HG02938 (cell line): ENCODE data around the gene ITGB4.
"Not testable (repeated sequence)": the region's sequence is repeated elsewhere in the genome, so short reads cannot be mapped to it uniquely, and the experiment has no call there.

ENCODE experiments used
- ATAC-seq: cut with Tn5 transposase; IDR thresholded peaks from one replicate; pipeline ENCODE4 v1.9.1; 2021; ENCODE audit warnings: mild to moderate bottlenecking, moderate library complexity; ENCODE audit not compliant: unreplicated experiment

The ITGB4 gene

DNA sequence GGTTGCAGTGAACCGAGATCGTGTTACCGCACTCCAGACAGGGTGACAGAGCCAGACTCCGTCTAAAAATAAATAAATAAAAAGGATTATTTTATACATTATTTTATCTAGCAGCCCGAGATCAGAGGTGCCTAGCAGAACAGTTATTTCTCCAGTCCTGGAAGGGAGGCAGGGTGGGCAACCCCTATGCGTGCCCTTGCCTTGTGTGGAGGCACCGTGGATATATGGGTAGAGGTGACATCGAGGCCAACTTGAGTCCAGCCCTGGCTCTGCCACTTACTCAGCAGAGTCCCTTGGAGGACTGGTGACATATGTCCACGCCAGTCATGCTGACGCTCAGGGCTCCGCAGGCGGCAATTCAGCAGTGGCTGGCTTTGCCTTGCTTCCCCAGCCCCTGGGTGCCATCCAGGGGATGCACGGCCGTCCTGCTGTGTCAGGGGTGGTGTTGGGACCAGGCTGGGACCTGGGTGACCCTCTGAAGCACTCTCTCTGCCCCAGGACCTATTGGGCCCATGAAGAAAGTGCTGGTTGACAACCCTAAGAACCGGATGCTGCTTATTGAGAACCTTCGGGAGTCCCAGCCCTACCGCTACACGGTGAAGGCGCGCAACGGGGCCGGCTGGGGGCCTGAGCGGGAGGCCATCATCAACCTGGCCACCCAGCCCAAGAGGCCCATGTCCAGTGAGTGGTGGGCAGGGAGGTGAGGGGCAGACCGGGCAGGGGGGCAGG lies 30.6 kb downstream of the ITGB4 start:
- no peak for ATAC-seq

DNA sequence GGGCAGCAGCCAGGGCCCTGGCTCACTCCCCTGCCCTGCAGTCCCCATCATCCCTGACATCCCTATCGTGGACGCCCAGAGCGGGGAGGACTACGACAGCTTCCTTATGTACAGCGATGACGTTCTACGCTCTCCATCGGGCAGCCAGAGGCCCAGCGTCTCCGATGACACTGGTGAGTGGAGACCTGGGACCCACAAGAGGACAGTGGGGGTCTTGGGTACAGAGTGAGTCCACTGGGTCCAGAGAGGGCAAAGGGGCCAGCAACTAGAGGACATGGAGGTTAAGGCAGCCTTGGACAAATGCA lies 31.1 kb downstream of the ITGB4 start:
- no peak for ATAC-seq

DNA sequence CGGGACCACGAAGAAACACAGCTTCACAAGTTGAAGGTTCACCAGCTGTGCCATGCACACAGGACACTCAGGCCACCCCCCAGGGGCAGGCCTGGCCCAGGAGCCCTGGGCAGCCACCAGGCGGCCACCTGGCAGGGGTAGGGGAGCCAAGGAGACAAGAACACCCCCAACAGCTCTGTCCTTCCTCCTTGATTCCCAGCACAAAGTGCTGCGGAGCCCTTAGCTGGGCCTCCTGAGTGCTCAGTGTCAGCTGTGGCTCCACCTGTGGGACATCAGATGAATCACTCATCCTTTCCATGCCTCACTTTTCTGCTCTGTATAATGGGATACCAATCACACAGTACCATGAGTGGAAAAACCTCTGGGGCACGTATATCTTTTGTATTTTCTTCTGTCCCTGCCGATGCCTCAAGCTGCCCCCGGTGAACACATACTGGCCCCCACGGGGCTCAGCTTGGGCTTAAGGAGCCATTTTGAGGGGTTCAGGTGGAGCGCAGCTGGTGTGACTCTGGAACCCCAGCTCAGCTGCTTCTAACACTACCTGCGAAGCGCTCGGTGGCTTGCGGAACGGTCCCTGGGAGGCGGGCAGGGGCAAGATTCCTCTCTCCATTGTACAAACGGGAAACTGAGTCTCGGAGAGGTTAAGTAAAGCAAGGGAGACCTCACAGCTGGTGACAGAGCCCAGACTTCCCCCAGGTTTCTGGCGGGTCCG lies 31.7 kb downstream of the ITGB4 start:
- no peak for ATAC-seq

DNA sequence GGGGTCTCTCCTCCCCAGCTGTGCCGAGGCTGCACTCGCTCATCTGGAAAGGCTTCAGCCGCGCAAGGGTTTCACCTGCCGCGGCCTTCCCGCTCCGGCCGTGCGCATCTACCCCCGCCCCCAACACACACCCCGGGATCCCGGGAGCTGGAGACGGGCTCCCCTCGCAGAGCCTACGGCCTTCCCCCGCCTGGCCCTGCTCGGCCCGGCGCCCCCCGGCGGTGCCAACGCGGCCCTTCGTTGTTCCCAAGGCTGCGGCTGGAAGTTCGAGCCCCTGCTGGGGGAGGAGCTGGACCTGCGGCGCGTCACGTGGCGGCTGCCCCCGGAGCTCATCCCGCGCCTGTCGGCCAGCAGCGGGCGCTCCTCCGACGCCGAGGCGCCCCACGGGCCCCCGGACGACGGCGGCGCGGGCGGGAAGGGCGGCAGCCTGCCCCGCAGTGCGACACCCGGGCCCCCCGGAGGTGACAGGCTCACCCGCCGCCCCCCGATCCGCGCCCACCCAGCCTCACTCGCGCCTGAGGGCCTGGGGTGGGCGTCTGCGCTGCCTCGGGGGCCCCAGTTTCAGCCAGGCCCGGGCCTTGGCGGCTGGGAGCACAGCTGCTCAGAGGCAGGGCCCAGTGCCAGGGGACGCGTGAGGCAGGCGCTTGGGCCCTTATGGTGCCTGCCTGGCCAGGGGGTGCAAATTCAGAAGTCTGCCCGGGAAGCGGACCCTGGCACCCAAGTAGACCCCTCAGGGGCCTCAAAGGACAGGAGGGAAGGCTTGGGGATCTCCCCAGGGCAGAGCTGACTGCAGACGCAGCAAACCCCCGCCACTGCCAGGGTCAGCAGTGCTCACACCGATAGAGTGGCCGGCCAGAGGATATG lies 32.5 kb downstream of the ITGB4 start:
- no peak for ATAC-seq

DNA sequence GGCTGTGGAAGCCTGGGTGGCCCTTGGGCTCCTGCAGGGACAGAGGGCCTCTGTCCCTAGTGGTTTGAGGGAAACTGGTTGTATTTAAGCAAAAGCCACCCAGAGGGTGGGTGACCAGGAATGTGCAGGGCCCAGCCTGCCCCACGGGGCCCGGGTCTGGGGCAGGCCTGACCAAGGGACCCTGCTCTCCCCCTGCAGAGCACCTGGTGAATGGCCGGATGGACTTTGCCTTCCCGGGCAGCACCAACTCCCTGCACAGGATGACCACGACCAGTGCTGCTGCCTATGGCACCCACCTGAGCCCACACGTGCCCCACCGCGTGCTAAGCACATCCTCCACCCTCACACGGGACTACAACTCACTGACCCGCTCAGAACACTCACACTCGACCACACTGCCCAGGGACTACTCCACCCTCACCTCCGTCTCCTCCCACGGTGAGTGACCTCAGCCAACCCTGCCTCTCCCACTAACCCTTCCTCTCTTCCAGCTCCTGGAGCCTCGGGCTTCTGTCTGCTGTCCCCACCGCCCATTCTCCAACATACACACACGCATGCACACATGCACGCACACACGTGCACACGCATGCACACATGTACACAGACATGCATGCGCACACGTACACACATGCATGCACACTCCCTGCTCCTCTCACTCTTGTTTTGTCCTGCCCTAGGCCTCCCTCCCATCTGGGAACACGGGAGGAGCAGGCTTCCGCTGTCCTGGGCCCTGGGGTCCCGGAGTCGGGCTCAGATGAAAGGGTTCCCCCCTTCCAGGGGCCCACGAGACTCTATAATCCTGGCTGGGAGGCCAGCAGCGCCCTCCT lies 33.3 kb downstream of the ITGB4 start:
- no peak for ATAC-seq

DNA sequence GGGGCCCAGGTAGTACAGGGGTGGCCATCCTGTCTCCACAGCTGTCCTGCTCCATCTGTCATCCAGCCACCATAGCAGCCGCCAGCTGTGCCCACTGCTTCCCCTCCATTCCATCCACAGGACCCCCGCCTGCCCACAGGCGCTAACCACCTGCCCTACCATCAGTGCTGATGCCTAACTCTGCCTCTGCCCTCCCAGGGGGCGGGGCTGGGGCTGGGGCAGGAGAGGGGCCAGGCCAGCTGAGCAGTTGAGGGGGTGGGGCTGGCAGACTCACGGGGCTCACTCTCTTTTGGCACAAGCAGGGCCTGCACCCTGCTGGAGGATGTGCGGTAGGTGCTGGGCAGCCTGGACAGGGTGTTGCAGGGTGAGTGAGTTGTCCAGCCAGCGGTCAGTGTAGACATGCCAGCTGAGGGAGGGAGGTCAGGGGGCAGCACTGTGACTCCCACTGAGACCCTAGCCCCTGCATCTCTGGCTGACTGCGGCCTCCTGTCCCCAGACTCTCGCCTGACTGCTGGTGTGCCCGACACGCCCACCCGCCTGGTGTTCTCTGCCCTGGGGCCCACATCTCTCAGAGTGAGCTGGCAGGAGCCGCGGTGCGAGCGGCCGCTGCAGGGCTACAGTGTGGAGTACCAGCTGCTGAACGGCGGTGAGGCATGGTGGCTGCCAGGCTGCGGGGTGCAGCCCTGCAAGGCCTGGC lies 34.1 kb downstream of the ITGB4 start:
- no peak for ATAC-seq

DNA sequence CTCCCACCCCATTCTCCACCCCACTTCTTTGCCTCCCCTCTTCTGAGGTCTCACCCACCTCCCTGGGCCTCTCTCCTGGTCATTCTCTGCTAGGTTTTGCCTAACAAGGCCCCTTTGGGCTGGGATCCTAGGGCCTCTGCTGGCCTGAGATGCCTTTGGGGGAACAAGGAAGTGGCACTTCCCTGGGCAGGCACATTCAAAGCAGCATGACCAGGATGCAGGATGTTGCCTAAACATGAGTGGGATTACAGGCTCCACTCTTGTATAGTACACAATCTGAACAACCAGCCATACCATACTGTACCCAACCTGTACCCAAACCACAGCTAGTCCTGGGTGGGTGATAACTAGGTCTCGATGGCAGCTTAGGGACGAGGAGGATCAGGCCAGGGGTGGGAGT lies 34.7 kb downstream of the ITGB4 start:
- no peak for ATAC-seq

DNA sequence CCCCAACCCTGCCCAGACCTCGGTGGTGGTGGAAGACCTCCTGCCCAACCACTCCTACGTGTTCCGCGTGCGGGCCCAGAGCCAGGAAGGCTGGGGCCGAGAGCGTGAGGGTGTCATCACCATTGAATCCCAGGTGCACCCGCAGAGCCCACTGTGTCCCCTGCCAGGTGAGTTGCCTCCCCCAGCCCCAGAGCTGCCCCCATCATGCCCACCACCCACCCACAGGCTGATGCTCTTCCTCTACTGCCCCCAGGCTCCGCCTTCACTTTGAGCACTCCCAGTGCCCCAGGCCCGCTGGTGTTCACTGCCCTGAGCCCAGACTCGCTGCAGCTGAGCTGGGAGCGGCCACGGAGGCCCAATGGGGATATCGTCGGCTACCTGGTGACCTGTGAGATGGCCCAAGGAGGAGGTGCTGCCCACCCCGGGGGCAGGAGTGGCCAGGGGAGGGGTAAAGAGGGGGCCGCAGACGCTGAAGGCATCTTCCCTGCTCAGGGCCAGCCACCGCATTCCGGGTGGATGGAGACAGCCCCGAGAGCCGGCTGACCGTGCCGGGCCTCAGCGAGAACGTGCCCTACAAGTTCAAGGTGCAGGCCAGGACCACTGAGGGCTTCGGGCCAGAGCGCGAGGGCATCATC lies 35.3 kb downstream of the ITGB4 start:
- no peak for ATAC-seq

DNA sequence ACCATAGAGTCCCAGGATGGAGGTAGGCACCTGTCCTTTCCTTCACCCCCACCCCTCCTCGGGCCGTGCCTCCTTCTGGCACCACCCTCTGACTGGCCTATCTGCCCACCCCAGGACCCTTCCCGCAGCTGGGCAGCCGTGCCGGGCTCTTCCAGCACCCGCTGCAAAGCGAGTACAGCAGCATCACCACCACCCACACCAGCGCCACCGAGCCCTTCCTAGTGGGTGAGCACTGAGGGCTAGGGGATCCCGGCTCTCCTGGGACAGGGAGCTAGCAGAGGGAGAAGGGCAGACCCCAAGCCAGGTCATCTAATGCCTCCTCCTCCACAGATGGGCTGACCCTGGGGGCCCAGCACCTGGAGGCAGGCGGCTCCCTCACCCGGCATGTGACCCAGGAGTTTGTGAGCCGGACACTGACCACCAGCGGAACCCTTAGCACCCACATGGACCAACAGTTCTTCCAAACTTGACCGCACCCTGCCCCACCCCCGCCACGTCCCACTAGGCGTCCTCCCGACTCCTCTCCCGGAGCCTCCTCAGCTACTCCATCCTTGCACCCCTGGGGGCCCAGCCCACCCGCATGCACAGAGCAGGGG lies 35.9 kb downstream of the ITGB4 start:
- no peak for ATAC-seq

DNA sequence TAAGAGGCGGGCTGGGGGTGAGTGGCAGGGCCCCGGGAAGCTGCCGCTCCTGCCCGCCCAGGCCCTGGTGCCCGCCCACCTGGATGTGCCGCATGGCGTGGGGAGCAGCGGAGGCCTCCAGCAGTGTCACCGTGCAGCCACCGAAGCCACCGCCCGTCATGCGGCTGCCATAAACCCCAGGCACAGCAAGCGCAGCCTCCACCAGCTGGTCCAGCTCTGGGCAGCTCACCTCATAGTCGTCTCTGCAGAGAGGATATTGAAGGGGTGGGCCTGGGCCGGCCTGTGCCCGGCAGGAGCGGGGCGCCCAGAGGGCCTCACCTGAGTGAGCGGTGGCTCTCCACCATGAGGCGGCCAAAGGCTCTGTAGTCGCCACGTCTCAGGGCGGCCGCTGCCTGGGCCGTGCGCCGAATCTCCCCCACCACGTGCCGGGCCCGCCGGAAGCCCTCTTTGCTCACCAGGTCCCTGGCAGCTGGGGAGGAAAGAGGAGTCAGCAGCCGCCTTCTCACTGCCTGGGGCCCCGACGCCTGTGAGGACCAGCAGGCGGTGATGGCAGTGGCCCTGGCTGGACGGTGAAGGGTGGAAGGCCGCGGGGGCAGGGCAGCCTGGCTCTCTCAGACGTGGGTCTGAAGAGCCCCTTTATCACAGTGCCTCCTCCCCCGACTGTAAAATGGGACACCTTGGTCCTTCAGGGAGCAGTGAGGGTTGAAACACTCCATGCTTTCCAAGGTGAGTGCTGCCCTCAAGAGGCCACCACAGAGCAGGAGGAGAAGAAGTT lies 37.1 kb downstream of the ITGB4 start:
- no peak for ATAC-seq

DNA sequence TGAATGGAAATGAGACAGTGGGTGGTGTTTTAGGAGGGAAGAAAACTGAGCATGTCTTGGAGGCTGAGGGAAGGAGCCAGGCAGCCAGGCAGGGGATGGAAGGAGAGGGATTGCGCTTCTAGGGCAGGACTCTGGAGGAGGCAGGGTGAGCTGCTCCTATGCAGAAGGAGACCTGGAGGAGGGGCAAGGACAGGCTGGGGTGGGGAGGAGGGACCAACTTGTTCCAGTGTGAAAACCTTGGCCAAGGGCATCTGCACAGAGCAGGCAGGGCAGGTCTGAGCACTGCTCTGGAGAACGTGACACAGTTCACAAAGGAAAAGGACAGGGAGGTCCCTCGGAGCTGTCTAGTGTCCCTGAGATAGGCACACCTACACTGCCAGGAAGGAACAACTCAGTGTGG lies 38.2 kb downstream of the ITGB4 start:
- no peak for ATAC-seq

DNA sequence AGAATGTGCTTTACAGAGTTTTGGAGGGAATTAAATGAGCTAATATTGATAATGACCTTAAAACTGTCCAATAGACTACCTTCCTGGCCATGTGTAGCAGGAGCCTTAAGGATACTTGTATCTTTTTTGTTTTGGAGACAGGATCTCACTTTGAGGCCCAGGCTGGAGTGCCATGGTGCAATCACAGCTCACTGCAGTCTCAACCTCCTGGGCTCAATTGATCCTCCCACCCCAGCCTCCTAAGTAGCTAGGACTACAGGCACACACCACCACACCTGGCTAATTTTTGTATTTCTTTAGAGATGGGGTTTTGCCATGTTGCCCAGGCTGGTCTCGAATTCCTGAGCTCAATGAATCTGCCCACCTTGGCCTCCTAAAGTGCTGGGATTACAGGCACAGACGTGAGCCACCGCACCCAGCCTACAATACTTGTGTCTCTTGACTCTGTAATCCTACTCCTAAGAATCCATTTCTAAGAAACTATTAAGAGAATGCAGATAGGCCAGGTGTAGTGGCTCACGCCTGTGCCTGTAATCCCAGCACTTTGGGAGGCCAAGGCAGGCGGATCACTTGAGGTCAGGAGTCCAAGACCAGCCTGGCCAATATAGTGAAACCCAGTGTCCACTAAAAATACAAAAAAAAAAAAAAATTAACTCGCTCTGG lies 38.9 kb downstream of the ITGB4 start:
- ATAC-seq: not testable (repeated sequence)

DNA sequence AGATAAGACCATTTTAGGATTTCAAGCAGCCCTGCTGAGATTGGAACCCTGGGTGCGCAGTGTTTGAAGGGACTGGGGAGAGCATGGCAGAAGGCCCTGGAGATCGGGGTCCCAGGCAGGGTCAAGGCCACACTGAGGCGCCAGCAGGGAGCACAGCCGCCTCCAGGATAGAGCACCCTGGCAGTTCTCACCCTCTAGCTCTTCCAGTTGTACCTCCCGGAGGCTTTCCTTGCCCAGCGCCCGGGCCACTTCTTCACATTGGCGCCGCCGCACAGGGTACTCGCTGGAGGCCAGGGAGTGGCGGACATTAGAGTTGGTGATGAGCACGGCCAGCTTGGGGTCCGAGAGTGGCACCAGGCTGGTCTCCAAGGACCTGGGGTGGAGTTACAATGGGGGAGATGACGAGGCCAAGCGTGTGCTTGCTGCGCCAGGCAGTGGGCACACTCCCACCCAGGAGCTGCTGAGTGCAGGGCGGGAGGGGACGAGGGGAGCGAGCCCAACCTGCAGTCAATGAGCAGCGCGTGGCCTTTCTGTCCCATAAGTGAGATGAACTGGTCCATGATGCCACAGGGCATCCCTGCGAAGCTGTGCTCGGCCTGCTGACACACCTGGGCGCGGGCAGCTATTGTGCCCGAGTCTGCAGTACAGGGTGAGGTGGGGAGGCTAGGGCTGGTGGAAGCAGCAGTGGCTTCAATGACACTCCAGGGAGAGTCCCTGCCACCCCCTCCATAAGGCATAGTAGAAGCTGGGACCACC lies 41.4 kb downstream of the ITGB4 start:
- ATAC-seq: no peak

DNA sequence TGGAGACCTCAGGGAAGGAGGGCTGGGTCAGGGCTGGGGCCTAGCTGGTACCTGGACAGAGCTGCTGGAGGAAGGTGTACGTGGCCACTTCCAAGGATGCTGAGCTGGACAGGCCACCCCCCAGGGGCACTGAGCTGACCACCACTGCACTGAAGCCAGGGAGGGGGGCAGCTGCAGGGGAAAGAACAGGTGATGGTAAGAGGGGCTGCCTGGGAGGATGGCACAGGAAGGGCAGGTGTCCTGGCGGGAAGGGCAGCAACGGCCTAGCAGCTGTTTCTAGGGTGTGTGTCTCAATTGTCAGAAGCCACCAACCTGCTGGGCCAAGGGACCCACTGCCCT lies 42.0 kb downstream of the ITGB4 start:
- ATAC-seq: no peak

DNA sequence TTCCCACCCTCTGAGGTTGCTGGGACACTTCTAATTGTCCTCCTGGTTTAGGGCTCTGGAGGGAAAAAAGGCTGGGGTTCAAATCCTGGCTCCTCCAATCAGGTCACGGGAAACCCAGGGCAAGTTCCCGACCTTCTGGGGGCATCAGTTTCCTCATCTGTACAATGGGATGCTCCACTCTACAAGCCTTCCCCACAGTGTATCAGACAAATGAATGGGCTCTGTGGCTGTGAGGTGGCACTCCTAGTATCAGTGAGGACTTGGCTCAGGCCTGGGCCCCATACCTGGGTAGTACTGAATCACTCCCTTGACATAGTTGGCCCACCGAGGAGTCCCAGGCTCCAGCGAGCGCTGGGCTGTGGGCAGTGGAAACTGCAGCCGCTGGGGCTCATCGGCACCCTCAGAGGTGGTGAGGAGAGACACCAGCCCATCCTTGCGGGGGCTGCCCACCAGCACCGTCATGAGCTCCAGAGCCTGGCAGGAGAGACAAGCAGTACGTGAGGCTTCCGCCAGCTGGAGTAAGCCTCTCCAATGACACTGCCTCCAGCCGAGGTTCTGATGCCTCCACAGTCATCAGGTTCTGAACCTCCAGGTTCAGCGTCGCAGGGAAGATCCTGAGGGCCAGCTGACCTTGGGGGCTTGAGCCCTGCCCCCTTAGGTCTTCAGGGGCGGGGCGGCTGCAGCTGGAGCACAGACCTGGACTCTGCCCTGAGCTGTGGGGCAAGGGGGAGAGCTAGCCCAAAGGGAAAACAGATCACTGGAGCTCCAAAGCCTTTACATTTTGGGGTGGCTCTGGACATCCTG lies 42.6 kb downstream of the ITGB4 start:
- ATAC-seq: no peak

DNA sequence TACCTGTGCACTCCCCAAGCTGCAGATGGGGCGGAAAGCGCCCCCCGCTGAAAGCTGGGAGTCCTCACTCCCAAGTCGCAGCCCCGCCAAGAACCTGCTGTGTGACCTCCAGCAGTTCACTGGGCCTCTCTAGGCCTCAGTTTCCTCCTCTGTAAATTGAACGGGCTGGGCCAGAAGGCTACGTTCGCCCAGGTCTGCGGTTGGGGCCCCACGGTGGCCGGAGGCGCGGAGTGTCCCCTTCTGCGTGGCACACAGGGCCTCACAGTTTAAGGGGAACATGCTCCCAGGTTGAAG lies 43.1 kb downstream of the ITGB4 start:
- no peak for ATAC-seq
